ENCODE data around the gene HNF4A. TPM values are rescaled to one million over a fixed set of nuclear protein-coding genes. Genes with fewer than 3 reads are reported as not detected.
A peak's percentile ranks its signal among the peaks of the same experiment; 100 is the strongest.

HNF4A gene
- total and polyA plus RNA-seq, 2 of the 13 experiments (the other 11 are each of a cell fraction or from before 2014, with no cell fraction given), result 80.9 to 169 TPM

GRCh38 chr20:44326391-44327159, 28.9 kb upstream of the HNF4A start (continued):
- TF ChIP-seq ATF4 (CRISPR knock-in tag; IDR thresholded peaks at IDR 0.05) (no peak), SALL1 (CRISPR knock-in tag; IDR thresholded peaks at IDR 0.05) (peak; percentile 68), ZSCAN25 (CRISPR knock-in tag; IDR thresholded peaks at IDR 0.05) (no peak), YEATS4 (CRISPR knock-in tag; IDR thresholded peaks at IDR 0.05; ENCODE audit: borderline replicate concordance) (0 out of 2 replicates have a peak, but pooled peaks have one; percentile 3), YEATS2 (CRISPR knock-in tag; IDR thresholded peaks at IDR 0.05; ENCODE audit: borderline replicate concordance) (no peak), ZSCAN12 (CRISPR knock-in tag; IDR thresholded peaks at IDR 0.05) (no peak), FOSL2 (CRISPR knock-in tag; IDR thresholded peaks at IDR 0.05) (peak; percentile 29), ZNF282 (IDR thresholded peaks at IDR 0.05; ENCODE audit: partially characterized antibody) (no peak), ZNF263 (CRISPR knock-in tag; IDR thresholded peaks at IDR 0.05) (peak; percentile 53; the same call in 1 of the 2 replicates), PHF21A (CRISPR knock-in tag; IDR thresholded peaks at IDR 0.05) (peak; percentile 89), ZNF589 (CRISPR knock-in tag; conservative IDR thresholded peaks at IDR 0.05) (0 out of 2 replicates have a peak, but pooled peaks have one; percentile 54), ZFP36L2 (CRISPR knock-in tag; IDR thresholded peaks at IDR 0.05) (no peak), MLX (CRISPR knock-in tag; IDR thresholded peaks at IDR 0.05) (no peak), TEAD3 (CRISPR knock-in tag; optimal IDR thresholded peaks at IDR 0.05; ENCODE audit: borderline replicate concordance) (peak; percentile 69), MED13 (CRISPR knock-in tag; IDR thresholded peaks at IDR 0.05) (no peak), SCMH1 (CRISPR knock-in tag; IDR thresholded peaks at IDR 0.05; ENCODE audit: borderline replicate concordance) (no peak), RFX1 (IDR thresholded peaks at IDR 0.05) (no peak), ZNF800 (CRISPR knock-in tag; IDR thresholded peaks at IDR 0.05) (no peak), PATZ1 (CRISPR knock-in tag; IDR thresholded peaks at IDR 0.05) (peak; percentile 94), ZZZ3 (CRISPR knock-in tag; IDR thresholded peaks at IDR 0.05; ENCODE audit: borderline replicate concordance) (0 out of 2 replicates have a peak, but pooled peaks have one; percentile 36)
- TF ChIP-seq, protein P1, sequence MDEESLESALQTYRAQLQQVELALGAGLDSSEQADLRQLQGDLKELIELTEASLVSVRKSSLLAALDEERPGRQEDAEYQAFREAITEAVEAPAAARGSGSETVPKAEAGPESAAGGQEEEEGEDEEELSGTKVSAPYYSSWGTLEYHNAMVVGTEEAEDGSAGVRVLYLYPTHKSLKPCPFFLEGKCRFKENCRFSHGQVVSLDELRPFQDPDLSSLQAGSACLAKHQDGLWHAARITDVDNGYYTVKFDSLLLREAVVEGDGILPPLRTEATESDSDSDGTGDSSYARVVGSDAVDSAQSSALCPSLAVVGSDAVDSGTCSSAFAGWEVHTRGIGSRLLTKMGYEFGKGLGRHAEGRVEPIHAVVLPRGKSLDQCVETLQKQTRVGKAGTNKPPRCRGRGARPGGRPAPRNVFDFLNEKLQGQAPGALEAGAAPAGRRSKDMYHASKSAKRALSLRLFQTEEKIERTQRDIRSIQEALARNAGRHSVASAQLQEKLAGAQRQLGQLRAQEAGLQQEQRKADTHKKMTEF (CRISPR knock-in tag; IDR thresholded peaks at IDR 0.05), result peak; percentile 40; the same call in 1 of the 2 replicates
- TF ChIP-seq, protein P2, sequence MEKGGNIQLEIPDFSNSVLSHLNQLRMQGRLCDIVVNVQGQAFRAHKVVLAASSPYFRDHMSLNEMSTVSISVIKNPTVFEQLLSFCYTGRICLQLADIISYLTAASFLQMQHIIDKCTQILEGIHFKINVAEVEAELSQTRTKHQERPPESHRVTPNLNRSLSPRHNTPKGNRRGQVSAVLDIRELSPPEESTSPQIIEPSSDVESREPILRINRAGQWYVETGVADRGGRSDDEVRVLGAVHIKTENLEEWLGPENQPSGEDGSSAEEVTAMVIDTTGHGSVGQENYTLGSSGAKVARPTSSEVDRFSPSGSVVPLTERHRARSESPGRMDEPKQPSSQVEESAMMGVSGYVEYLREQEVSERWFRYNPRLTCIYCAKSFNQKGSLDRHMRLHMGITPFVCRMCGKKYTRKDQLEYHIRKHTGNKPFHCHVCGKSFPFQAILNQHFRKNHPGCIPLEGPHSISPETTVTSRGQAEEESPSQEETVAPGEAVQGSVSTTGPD (CRISPR knock-in tag; IDR thresholded peaks at IDR 0.05), result no peak
